Anterior cingulate cortex (tissue), 58 donors: ENCODE data around the gene AMIGO1.

ENCODE experiments used
- DNase-seq, 58 donors: peaks; one replicate each; lab custom pipeline; 2025; lab: John Stamatoyannopoulos, UW

Gene AMIGO1

GRCh38 chr1:109534307-109534858 is 24.9 kb upstream of the AMIGO1 start:
- DNase-seq = no peak

- peak in 56 of 58 donors; percentile 24 to 90 (median 72) for DNase-seq
Observed at GRCh38 chr1:109532365-109533136, 23.0 kb upstream of the AMIGO1 start.

- DNase-seq = peak in 3 of 58 donors; percentile 48 to 63 (median 54)
Observed at GRCh38 chr1:109531826-109532364, 22.4 kb upstream of the AMIGO1 start.

GRCh38 chr1:109531380-109531779 is 21.9 kb upstream of the AMIGO1 start:
- DNase-seq = no peak

- peak in 37 of 58 donors; percentile 13 to 79 (median 41) for DNase-seq
Observed at GRCh38 chr1:109530457-109531087, 21.0 kb upstream of the AMIGO1 start.

GRCh38 chr1:109529881-109530456 is 20.4 kb upstream of the AMIGO1 start:
- DNase-seq = peak in 2 of 58 donors; percentile 47 to 78

- DNase-seq = no peak
Observed at GRCh38 chr1:109528712-109529111, 19.2 kb upstream of the AMIGO1 start.

- DNase-seq = no peak
Observed at GRCh38 chr1:109527846-109528695, 18.5 kb upstream of the AMIGO1 start.

GRCh38 chr1:109527098-109527811 is 17.7 kb upstream of the AMIGO1 start:
- no peak for DNase-seq

GRCh38 chr1:109523706-109524105 is 14.2 kb upstream of the AMIGO1 start:
- no peak for DNase-seq

- no peak for DNase-seq
Observed at GRCh38 chr1:109522026-109522425, 12.5 kb upstream of the AMIGO1 start.

- no peak for DNase-seq
Observed at GRCh38 chr1:109521002-109521951, 11.8 kb upstream of the AMIGO1 start.

GRCh38 chr1:109517337-109517736 is 7.8 kb upstream of the AMIGO1 start:
- no peak for DNase-seq

GRCh38 chr1:109516872-109517271 is 7.3 kb upstream of the AMIGO1 start:
- DNase-seq = no peak

- DNase-seq = no peak
Observed at GRCh38 chr1:109514846-109515245, 5.3 kb upstream of the AMIGO1 start.

- DNase-seq = no peak
Observed at GRCh38 chr1:109513110-109513710, 3.7 kb upstream of the AMIGO1 start.

- no peak for DNase-seq
Observed at GRCh38 chr1:109508873-109509175, 703 bp downstream of the AMIGO1 start.
